Activated CD8-positive, alpha-beta memory T cell treated with anti-CD3 and anti-CD28 coated beads, Interleukin-2, amount 10 ng/mL, durations not matched to agents 7 days and 5 days (primary cell): Measurements from ENCODE around the gene ZNF487. TPM values are rescaled to one million over a fixed set of nuclear protein-coding genes. Genes with fewer than 3 reads are reported as not detected.
"Not testable (repeated sequence)": the region's sequence is repeated elsewhere in the genome, so short reads cannot be mapped to it uniquely, and the experiment has no call there.

ENCODE experiments used
- ATAC-seq: fragments of 150-1000 bp; cut with Tn5 transposase; one replicate; pipeline ENCODE4 v1.10.0; 2021; ENCODE audit warnings: moderate library complexity
- CTCF ChIA-PET: fragments of 350-600 bp; sonication (Branson Sonifier 250); formaldehyde crosslinking; loops from one replicate; lab custom pipeline; 2021; ENCODE audit warnings: antibody characterized with exemption; lab: Charles Lee
- DNase-seq: peaks from one replicate; pipeline ENCODE4 v3.0.0-alpha.2; 2020
- H3K27ac Mint-ChIP-seq: one replicate; pipeline ENCODE4 v1.8.0; 2021; ENCODE audit warnings: mild to moderate bottlenecking, mixed read lengths
- H3K27me3 Mint-ChIP-seq: one replicate; pipeline ENCODE4 v1.8.0; 2021; ENCODE audit warnings: mixed read lengths
- H3K36me3 Mint-ChIP-seq: one replicate; pipeline ENCODE4 v1.8.0; 2021; ENCODE audit warnings: mild to moderate bottlenecking, mixed read lengths
- H3K4me1 Mint-ChIP-seq: one replicate; pipeline ENCODE4 v1.8.0; 2021; ENCODE audit warnings: mixed read lengths
- H3K4me3 Mint-ChIP-seq: one replicate; pipeline ENCODE4 v1.8.0; 2021; ENCODE audit warnings: mild to moderate bottlenecking, moderate library complexity, mixed read lengths
- H3K9me3 Mint-ChIP-seq: one replicate; pipeline ENCODE4 v1.8.0; 2022; ENCODE audit warnings: low read depth, mixed read lengths
- total RNA-seq, 2 experiments: library from RNA; stranded (reverse); gene quantifications; one replicate each; pipeline ENCODE4 v1.2.3, GENCODE V29; 2021

Gene ZNF487
- total RNA-seq, 2 experiments from 2014 or later: 1.9 to 2.7 TPM

DNA sequence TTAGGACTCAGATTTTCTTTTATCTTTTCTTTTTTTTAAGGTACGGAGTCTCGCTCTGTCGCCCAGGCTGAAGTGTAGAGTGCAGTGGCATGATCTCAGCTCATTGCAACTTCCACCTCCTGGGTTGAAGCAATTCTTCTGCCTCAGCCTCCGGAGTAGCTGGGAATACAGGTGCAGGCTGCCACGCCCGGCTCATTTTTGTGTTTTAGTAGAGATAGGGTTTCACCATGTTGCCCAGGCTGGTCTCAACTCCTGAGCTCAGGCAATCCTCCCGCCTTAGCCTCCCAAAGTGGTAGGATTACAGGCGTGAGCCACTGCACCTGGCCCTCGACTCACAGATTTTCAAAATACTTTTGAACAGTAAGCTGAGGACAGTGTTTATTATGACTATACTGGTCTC is 17.1 kb downstream of the ZNF487 start:
- Mint-ChIP-seq H3K4me3 (peak overlapping the region; percentile 94), H3K27ac (peak overlapping the region; percentile 97), H3K4me1 (peaks cover 48% of the 10 kb centered on the region)
- DNase-seq, H3K27me3 Mint-ChIP-seq, H3K9me3 Mint-ChIP-seq, H3K36me3 Mint-ChIP-seq, ATAC-seq: not testable (repeated sequence)
- CTCF ChIA-PET: interaction anchor here (0.8 to 1.7 kb wide), 3 partner anchors 17 to 161 kb away, joined by 3 to 7 read pairs (median 3); partner anchors contain the start of gene ZNF487

GRCh38 chr10:43456561-43456960 is 19.6 kb downstream of the ZNF487 start:
- H3K9me3 Mint-ChIP-seq, H3K27me3 Mint-ChIP-seq, ATAC-seq, DNase-seq, H3K36me3 Mint-ChIP-seq: not testable (repeated sequence)
- H3K4me3 Mint-ChIP-seq: peak overlapping the region; percentile 20
- CTCF ChIA-PET: interaction anchor here (1.1 kb wide), 1 partner anchor 21 kb away, joined by 3 read pairs; no protein-coding TSS in a partner anchor
- H3K27ac Mint-ChIP-seq: peak overlapping the region; percentile 97
- peaks cover 47% of the 10 kb centered on the region for H3K4me1 Mint-ChIP-seq

- no peak overlapping the region for H3K4me3 Mint-ChIP-seq
- H3K27ac Mint-ChIP-seq: peak overlapping the region; percentile 47
- no peaks in the 10 kb centered on the region for H3K9me3 Mint-ChIP-seq
- CTCF ChIA-PET: interaction anchor here (1.3 to 1.8 kb wide), 2 partner anchors 69 to 165 kb away, joined by 3 to 6 read pairs; no protein-coding TSS in a partner anchor
- peaks cover 9% of the 10 kb centered on the region for H3K36me3 Mint-ChIP-seq
- ATAC-seq (no peak), DNase-seq (no peak)
- peaks cover 36% of the 10 kb centered on the region for H3K4me1 Mint-ChIP-seq
- no peaks in the 10 kb centered on the region for H3K27me3 Mint-ChIP-seq
These were observed 21.3 kb downstream of the ZNF487 start for GRCh38 chr10:43458227-43458626.

DNA sequence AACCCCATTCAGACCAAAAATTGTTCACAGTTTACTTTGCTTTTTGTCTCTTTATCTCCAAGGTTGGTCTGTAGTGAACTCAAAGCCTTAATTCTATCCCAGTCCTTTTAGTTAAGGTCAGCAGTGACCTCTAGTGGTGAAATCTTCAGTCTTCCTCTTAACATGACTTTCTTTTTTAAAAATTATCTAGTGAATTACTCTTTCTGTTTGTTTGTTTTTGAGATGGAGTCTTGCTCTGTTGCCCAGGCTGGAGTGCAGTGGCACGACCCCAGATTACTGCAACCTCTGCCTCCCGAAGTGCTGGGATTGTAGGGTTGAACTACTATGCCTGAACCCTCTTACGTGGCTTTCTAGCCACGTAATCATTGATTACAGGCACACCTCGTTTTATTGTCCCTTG is 25.0 kb downstream of the ZNF487 start:
- Mint-ChIP-seq H3K4me1 (peaks cover 15% of the 10 kb centered on the region), H3K27ac (no peak overlapping the region), H3K4me3 (no peak overlapping the region), H3K9me3 (no peaks in the 10 kb centered on the region), H3K27me3 (no peaks in the 10 kb centered on the region), H3K36me3 (no peaks in the 10 kb centered on the region)
- CTCF ChIA-PET: interaction anchor here (0.6 to 4.0 kb wide), 9 partner anchors 64 to 260 kb away, joined by 3 to 18 read pairs (median 4); no protein-coding TSS in a partner anchor
- ATAC-seq: peak; percentile 95
- no peak for DNase-seq

GRCh38 chr10:43465086-43465735 is 28.3 kb downstream of the ZNF487 start:
- H3K27me3 Mint-ChIP-seq, CTCF ChIA-PET: not testable (repeated sequence)

GRCh38 chr10:43465736-43466120 is 28.8 kb downstream of the ZNF487 start:
- H3K4me3 Mint-ChIP-seq, CTCF ChIA-PET, H3K27me3 Mint-ChIP-seq, ATAC-seq, H3K9me3 Mint-ChIP-seq, DNase-seq, H3K36me3 Mint-ChIP-seq, H3K27ac Mint-ChIP-seq, H3K4me1 Mint-ChIP-seq: not testable (repeated sequence)

More at GRCh38 chr10:43465086-43465735, 28.3 kb downstream of the ZNF487 start:
- H3K4me3 Mint-ChIP-seq, DNase-seq, ATAC-seq, H3K4me1 Mint-ChIP-seq, H3K27ac Mint-ChIP-seq, H3K9me3 Mint-ChIP-seq, H3K36me3 Mint-ChIP-seq: not testable (repeated sequence)

DNA sequence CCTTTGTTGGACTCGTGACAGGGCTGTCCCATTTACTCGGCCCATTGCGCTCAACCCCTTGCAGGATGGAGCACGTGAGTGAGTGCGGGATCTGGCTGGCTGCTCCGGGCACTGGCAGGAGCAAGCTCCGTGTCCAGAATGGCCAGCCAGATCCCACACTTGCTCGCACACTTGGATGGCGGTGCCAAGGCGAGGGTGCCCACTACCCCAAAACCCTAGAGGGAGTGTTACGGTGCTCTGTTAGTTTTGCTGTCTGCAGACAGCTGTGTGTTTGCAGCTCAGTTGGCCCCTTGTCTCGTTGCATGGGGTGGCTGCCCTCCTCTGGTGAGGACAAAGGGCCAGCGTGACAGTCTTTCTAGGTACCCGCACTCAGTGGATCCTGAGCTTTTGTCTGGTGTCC is 34.2 kb downstream of the ZNF487 start:
- peaks cover 2% of the 10 kb centered on the region for H3K36me3 Mint-ChIP-seq
- no peak for ATAC-seq
- no peak overlapping the region for H3K4me3 Mint-ChIP-seq
- no peak overlapping the region for H3K27ac Mint-ChIP-seq
- CTCF ChIA-PET: no interaction called here
- H3K9me3 Mint-ChIP-seq: no peaks in the 10 kb centered on the region
- H3K4me1 Mint-ChIP-seq: no peaks in the 10 kb centered on the region
- no peaks in the 10 kb centered on the region for H3K27me3 Mint-ChIP-seq
- DNase-seq: no peak

DNA sequence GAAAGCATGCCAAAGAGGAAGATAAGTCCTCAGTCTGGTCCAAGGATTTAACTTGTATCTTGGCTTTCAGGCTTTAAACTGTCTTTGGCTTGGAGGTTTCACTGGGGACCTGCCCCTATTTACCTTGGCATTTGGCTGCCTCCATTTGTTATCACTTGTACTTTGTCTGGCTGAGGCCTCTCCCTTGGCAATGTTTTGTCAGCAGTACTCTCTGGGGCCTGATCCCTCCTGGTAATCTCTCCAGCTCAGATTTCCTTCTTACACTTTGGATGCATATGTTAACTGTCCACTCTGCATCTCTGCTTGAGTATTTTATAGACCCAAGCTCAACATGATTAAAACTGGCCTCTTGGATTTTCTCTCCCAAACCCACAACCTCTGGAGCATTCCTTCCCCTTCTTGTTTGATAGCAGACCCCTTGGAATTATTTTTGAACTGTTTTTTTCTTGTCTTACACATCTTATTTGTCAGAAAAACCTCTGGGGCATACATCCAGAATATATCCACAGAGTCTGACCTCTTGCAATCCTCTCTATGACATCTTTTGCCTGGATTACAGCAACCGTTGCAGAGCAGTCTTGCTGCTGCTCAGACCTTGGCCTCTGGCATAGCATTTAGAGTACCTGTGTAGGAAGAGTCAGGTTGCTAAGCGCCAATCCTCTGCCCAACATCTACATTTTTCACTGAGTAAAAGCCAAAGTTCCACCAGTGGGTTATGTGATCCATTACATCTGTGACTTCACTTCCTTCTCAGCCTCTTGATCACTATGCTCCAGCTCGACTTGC is 35.2 kb downstream of the ZNF487 start:
- Mint-ChIP-seq H3K4me1 (no peaks in the 10 kb centered on the region), H3K36me3 (peaks cover 3% of the 10 kb centered on the region), H3K27me3 (no peaks in the 10 kb centered on the region), H3K9me3 (no peaks in the 10 kb centered on the region), H3K4me3 (no peak overlapping the region), H3K27ac (no peak overlapping the region)
- DNase-seq (no peak), ATAC-seq (no peak)
- CTCF ChIA-PET: no interaction called here

GRCh38 chr10:43479275-43479674 is 42.4 kb downstream of the ZNF487 start:
- Mint-ChIP-seq H3K27ac (no peak overlapping the region), H3K27me3 (no peaks in the 10 kb centered on the region), H3K9me3 (peaks cover 12% of the 10 kb centered on the region), H3K4me1 (no peaks in the 10 kb centered on the region), H3K4me3 (no peak overlapping the region), H3K36me3 (peaks cover 14% of the 10 kb centered on the region)
- ATAC-seq (no peak), DNase-seq (no peak)
- CTCF ChIA-PET: no interaction called here

DNA sequence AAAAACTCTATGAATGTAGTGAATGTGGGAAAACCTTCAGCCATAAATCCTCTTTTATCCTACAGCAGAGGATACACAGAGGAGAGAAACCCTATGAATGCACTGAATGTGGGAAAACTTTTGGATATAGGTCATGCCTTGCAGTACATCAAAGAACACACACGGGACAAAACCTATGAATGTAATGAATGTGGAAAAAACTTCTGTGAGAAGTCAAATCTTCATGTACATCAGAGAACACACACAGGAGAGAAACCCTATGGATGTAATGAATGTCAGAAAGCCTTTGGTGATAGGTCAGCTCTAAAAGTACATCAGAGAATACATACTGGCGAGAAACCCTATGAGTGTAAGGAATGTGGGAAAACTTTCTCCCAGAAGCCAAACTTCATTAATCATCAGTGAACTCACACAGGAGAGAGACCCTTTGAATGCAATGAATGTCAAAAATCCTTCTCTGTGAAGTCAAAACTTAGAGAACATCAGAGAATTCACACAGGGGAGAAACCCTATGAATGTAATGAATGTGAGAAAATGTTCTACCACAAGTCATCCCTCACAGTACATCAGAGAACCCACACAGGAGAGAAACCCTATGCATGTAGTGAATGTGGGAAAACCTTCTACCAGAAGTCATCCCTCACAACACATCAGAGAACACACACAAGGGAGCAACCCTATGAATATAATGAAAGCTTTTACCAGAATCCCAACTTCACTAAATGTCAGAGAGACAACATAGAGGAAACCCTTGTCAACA is 45.6 kb downstream of the ZNF487 start:
- Mint-ChIP-seq H3K9me3 (peaks cover 22% of the 10 kb centered on the region), H3K36me3 (peaks cover 18% of the 10 kb centered on the region), H3K27me3 (no peaks in the 10 kb centered on the region), H3K27ac (no peak overlapping the region), H3K4me1 (no peaks in the 10 kb centered on the region), H3K4me3 (no peak overlapping the region)
- no peak for DNase-seq
- ATAC-seq: no peak
- CTCF ChIA-PET: no interaction called here

GRCh38 chr10:43491855-43492254 is 54.9 kb downstream of the ZNF487 start:
- no peak overlapping the region for H3K4me3 Mint-ChIP-seq
- no peaks in the 10 kb centered on the region for H3K27me3 Mint-ChIP-seq
- H3K36me3 Mint-ChIP-seq: no peaks in the 10 kb centered on the region
- DNase-seq (no peak), ATAC-seq (no peak)
- no peak overlapping the region for H3K27ac Mint-ChIP-seq
- H3K9me3 Mint-ChIP-seq: peaks cover 3% of the 10 kb centered on the region
- H3K4me1 Mint-ChIP-seq: no peaks in the 10 kb centered on the region
- CTCF ChIA-PET: no interaction called here

- DNase-seq: no peak
- Mint-ChIP-seq H3K4me1 (no peaks in the 10 kb centered on the region), H3K27me3 (no peaks in the 10 kb centered on the region), H3K27ac (no peak overlapping the region), H3K36me3 (no peaks in the 10 kb centered on the region), H3K9me3 (peaks cover 9% of the 10 kb centered on the region), H3K4me3 (no peak overlapping the region)
- ATAC-seq: no peak
- CTCF ChIA-PET: no interaction called here
These were observed 66.0 kb downstream of the ZNF487 start for GRCh38 chr10:43502931-43503330.
